Neural progenitor cell (in vitro differentiated cells): Measurements from ENCODE around the gene HIPK2. TPM values are rescaled to one million over a fixed set of nuclear protein-coding genes. Genes with fewer than 3 reads are reported as not detected.

Experiments used
- DNase-seq: peaks from one replicate; pipeline ENCODE4 v3.0.0-alpha.2; 2016; ENCODE audit warnings: low spot score
- H2AFZ ChIP-seq: fragments of 200-600 bp; sonication (generic); replicated peaks from 2 replicates; pipeline ENCODE4 v1.6.1; 2016; ENCODE audit warnings: antibody characterized with exemption
- H3F3A ChIP-seq: fragments of 200-600 bp; sonication (generic); 2 replicates; pipeline ENCODE4 v1.6.1; 2016; ENCODE audit warnings: antibody characterized with exemption, low read depth
- H3K27ac ChIP-seq: fragments of 200-600 bp; sonication (generic); 2 replicates; pipeline ENCODE4 v1.5.1; 2016; ENCODE audit warnings: mild to moderate bottlenecking
- H3K27me3 ChIP-seq: fragments of 200-600 bp; sonication (generic); 2 replicates; pipeline ENCODE4 v1.6.1; 2016; ENCODE audit warnings: mild to moderate bottlenecking, moderate library complexity
- H3K36me3 ChIP-seq: fragments of 200-600 bp; sonication (generic); 2 replicates; pipeline ENCODE4 v1.5.1; 2016
- H3K4me1 ChIP-seq: fragments of 200-600 bp; sonication (generic); 2 replicates; pipeline ENCODE4 v1.6.1; 2016; ENCODE audit warnings: mixed run types
- H3K4me2 ChIP-seq: fragments of 200-600 bp; sonication (generic); 2 replicates; pipeline ENCODE4 v1.6.1; 2016
- H3K4me3 ChIP-seq: fragments of 200-600 bp; sonication (generic); 2 replicates; pipeline ENCODE4 v1.5.1; 2016
- H3K79me2 ChIP-seq: fragments of 200-600 bp; sonication (generic); 2 replicates; pipeline ENCODE4 v1.6.1; 2016; ENCODE audit warnings: low read depth
- H3K9ac ChIP-seq: fragments of 200-600 bp; sonication (generic); 2 replicates; pipeline ENCODE4 v1.6.1; 2016
- H3K9me3 ChIP-seq: fragments of 200-600 bp; sonication (generic); 2 replicates; pipeline ENCODE4 v1.5.1; 2016; ENCODE audit warnings: low read depth
- H4K20me1 ChIP-seq: fragments of 200-600 bp; sonication (generic); 2 replicates; pipeline ENCODE4 v1.6.1; 2016; ENCODE audit warnings: low read depth
- H3K27ac Mint-ChIP-seq: 3 replicates; pipeline ENCODE4 v1.8.0; 2021; ENCODE audit warnings: mixed read lengths
- H3K27me3 Mint-ChIP-seq: 2 replicates; pipeline ENCODE4 v1.8.0; 2022; ENCODE audit warnings: low read depth, mild to moderate bottlenecking, inconsistent platforms, moderate library complexity, mixed read lengths; ENCODE audit not compliant: insufficient read depth
- H3K36me3 Mint-ChIP-seq: 3 replicates; pipeline ENCODE4 v1.8.0; 2021; ENCODE audit warnings: mixed read lengths
- H3K4me1 Mint-ChIP-seq: 3 replicates; pipeline ENCODE4 v1.8.0; 2021; ENCODE audit warnings: mixed read lengths
- H3K4me3 Mint-ChIP-seq: 3 replicates; pipeline ENCODE4 v1.8.0; 2021; ENCODE audit warnings: mild to moderate bottlenecking, moderate library complexity, mixed read lengths
- H3K9me3 Mint-ChIP-seq: 3 replicates; pipeline ENCODE4 v1.8.0; 2020; ENCODE audit warnings: mixed read lengths
- CTCF ChIP-seq: fragments of 200-600 bp; sonication (generic); IDR thresholded peaks from 2 replicates; pipeline ENCODE4 v1.5.1; 2017; ENCODE audit warnings: antibody characterized with exemption, mild to moderate bottlenecking
- EZH2 ChIP-seq: fragments of 200-600 bp; sonication (generic); IDR thresholded peaks from 2 replicates; pipeline ENCODE4 v1.6.1; 2017; ENCODE audit warnings: antibody characterized with exemption, mild to moderate bottlenecking, moderate library complexity
- EZH2phosphoT487 ChIP-seq: fragments of 200-600 bp; sonication (generic); IDR thresholded peaks from 2 replicates; pipeline ENCODE4 v1.6.1; 2017; ENCODE audit warnings: antibody characterized with exemption
- total RNA-seq: library from RNA; depleted of rRNA; stranded (reverse); fragments of >200 nt; gene quantifications from 2 replicates; pipeline ENCODE4 v1.2.3, GENCODE V29; 2015; ENCODE audit warnings: low replicate concordance

The HIPK2 gene
- total RNA-seq, 1 donor from 2014 or later = 12.8 TPM

- Histone ChIP-seq H3K9ac (no peak overlapping the region), H3F3A (no peaks in the 10 kb centered on the region), H3K27me3 (no peaks in the 10 kb centered on the region), H4K20me1 (no peaks in the 10 kb centered on the region), H2AFZ (no peak overlapping the region), H3K4me3 (no peak overlapping the region), H3K4me2 (no peak overlapping the region), H3K9me3 (no peaks in the 10 kb centered on the region), H3K36me3 (no peaks in the 10 kb centered on the region), H3K79me2 (no peaks in the 10 kb centered on the region), H3K4me1 (no peaks in the 10 kb centered on the region), H3K27ac (no peak overlapping the region)
- no peaks in the 10 kb centered on the region for H3K4me1 Mint-ChIP-seq
- DNase-seq = no peak
- H3K36me3 Mint-ChIP-seq = peaks cover 32% of the 10 kb centered on the region
- no peak overlapping the region for H3K27ac Mint-ChIP-seq
- H3K9me3 Mint-ChIP-seq = no peaks in the 10 kb centered on the region
- peaks cover 4% of the 10 kb centered on the region for H3K27me3 Mint-ChIP-seq
- TF ChIP-seq EZH2 (no peak), CTCF (no peak), EZH2phosphoT487 (no peak)
- no peak overlapping the region for H3K4me3 Mint-ChIP-seq
These were observed 201.4 kb downstream of the HIPK2 start for GRCh38 chr7:139576179-139576973.

- Histone ChIP-seq H3K9me3 (no peaks in the 10 kb centered on the region), H4K20me1 (no peaks in the 10 kb centered on the region), H3F3A (no peaks in the 10 kb centered on the region), H3K79me2 (no peaks in the 10 kb centered on the region), H3K27ac (no peak overlapping the region), H2AFZ (no peak overlapping the region), H3K4me3 (no peak overlapping the region), H3K4me1 (no peaks in the 10 kb centered on the region), H3K36me3 (no peaks in the 10 kb centered on the region), H3K4me2 (no peak overlapping the region), H3K9ac (no peak overlapping the region), H3K27me3 (no peaks in the 10 kb centered on the region)
- DNase-seq = no peak
- H3K27ac Mint-ChIP-seq = no peak overlapping the region
- peaks cover 3% of the 10 kb centered on the region for H3K4me1 Mint-ChIP-seq
- peak overlapping the region; percentile 17 for H3K4me3 Mint-ChIP-seq
- no peaks in the 10 kb centered on the region for H3K9me3 Mint-ChIP-seq
- H3K36me3 Mint-ChIP-seq = peaks cover 28% of the 10 kb centered on the region
- H3K27me3 Mint-ChIP-seq = peaks cover 4% of the 10 kb centered on the region
- TF ChIP-seq CTCF (no peak), EZH2 (no peak), EZH2phosphoT487 (no peak)
These were observed 202.5 kb downstream of the HIPK2 start for GRCh38 chr7:139575338-139575680.

- H3K4me1 ChIP-seq = peaks cover 4% of the 10 kb centered on the region
- no peaks in the 10 kb centered on the region for H4K20me1 ChIP-seq
- H3K79me2 ChIP-seq = no peaks in the 10 kb centered on the region
- H3K9ac ChIP-seq = no peak overlapping the region
- TF ChIP-seq EZH2 (no peak), EZH2phosphoT487 (no peak), CTCF (no peak)
- no peaks in the 10 kb centered on the region for H3K27me3 ChIP-seq
- Mint-ChIP-seq H3K36me3 (peaks cover 25% of the 10 kb centered on the region), H3K4me1 (peaks cover 3% of the 10 kb centered on the region), H3K9me3 (no peaks in the 10 kb centered on the region), H3K27me3 (peaks cover 4% of the 10 kb centered on the region), H3K27ac (no peak overlapping the region), H3K4me3 (no peak overlapping the region)
- H3F3A ChIP-seq = no peaks in the 10 kb centered on the region
- H2AFZ ChIP-seq = no peak overlapping the region
- H3K27ac ChIP-seq = no peak overlapping the region
- H3K4me2 ChIP-seq = no peak overlapping the region
- H3K4me3 ChIP-seq = no peak overlapping the region
- DNase-seq = no peak
- H3K36me3 ChIP-seq = no peaks in the 10 kb centered on the region
- no peaks in the 10 kb centered on the region for H3K9me3 ChIP-seq
These were observed 203.0 kb downstream of the HIPK2 start for GRCh38 chr7:139574618-139575337.
